ENCODE measurements around the gene EIF2B4. TPM values are rescaled to one million over a fixed set of nuclear protein-coding genes. Genes with fewer than 3 reads are reported as not detected.
A peak's percentile ranks its signal among the peaks of the same experiment; 100 is the strongest.

EIF2B4 gene
- total and polyA plus RNA-seq, 2 of the 13 experiments (the other 11 are each of a cell fraction or from before 2014, with no cell fraction given), result 91.5 to 96.4 TPM

DNA sequence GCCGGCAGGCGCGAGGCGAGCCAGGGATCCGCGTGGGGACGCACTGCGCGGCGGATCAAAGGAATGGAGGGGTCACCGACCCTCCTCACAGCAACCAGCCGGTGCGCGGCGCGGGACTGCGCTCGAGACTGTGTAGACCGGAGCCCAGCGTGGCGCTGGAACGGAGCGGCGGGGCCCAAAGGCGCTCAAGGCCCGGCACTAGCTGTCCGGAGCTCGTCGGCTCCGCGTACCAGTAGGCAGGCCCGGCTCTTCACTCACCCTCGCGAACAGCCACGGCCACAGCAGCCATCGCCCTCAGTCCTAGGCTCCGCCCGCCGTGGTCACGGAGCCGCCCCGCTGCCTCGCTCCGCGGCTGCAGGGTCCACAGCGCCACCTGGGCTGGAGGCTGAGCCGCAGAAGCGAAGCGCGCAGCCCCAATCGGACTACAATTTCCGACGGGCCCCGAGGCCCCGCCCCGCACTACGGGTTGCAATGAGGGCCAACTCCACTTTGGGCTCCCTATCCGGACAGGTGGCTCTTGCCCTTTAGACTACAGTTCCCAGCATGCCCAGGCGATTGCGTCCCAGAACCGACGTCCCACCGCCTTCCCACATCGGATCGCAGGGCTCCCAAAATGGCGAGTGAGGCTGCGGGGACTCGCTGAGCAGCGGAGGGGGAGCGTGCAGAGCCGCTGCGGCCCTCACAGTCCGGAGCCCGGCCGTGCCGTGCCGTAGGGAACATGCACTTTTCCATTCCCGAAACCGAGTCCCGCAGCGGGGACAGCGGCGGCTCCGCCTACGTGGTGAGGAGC is at the start of gene EIF2B4, which contains the start of gene SNX17 (continued):
- TF ChIP-seq, protein P1, sequence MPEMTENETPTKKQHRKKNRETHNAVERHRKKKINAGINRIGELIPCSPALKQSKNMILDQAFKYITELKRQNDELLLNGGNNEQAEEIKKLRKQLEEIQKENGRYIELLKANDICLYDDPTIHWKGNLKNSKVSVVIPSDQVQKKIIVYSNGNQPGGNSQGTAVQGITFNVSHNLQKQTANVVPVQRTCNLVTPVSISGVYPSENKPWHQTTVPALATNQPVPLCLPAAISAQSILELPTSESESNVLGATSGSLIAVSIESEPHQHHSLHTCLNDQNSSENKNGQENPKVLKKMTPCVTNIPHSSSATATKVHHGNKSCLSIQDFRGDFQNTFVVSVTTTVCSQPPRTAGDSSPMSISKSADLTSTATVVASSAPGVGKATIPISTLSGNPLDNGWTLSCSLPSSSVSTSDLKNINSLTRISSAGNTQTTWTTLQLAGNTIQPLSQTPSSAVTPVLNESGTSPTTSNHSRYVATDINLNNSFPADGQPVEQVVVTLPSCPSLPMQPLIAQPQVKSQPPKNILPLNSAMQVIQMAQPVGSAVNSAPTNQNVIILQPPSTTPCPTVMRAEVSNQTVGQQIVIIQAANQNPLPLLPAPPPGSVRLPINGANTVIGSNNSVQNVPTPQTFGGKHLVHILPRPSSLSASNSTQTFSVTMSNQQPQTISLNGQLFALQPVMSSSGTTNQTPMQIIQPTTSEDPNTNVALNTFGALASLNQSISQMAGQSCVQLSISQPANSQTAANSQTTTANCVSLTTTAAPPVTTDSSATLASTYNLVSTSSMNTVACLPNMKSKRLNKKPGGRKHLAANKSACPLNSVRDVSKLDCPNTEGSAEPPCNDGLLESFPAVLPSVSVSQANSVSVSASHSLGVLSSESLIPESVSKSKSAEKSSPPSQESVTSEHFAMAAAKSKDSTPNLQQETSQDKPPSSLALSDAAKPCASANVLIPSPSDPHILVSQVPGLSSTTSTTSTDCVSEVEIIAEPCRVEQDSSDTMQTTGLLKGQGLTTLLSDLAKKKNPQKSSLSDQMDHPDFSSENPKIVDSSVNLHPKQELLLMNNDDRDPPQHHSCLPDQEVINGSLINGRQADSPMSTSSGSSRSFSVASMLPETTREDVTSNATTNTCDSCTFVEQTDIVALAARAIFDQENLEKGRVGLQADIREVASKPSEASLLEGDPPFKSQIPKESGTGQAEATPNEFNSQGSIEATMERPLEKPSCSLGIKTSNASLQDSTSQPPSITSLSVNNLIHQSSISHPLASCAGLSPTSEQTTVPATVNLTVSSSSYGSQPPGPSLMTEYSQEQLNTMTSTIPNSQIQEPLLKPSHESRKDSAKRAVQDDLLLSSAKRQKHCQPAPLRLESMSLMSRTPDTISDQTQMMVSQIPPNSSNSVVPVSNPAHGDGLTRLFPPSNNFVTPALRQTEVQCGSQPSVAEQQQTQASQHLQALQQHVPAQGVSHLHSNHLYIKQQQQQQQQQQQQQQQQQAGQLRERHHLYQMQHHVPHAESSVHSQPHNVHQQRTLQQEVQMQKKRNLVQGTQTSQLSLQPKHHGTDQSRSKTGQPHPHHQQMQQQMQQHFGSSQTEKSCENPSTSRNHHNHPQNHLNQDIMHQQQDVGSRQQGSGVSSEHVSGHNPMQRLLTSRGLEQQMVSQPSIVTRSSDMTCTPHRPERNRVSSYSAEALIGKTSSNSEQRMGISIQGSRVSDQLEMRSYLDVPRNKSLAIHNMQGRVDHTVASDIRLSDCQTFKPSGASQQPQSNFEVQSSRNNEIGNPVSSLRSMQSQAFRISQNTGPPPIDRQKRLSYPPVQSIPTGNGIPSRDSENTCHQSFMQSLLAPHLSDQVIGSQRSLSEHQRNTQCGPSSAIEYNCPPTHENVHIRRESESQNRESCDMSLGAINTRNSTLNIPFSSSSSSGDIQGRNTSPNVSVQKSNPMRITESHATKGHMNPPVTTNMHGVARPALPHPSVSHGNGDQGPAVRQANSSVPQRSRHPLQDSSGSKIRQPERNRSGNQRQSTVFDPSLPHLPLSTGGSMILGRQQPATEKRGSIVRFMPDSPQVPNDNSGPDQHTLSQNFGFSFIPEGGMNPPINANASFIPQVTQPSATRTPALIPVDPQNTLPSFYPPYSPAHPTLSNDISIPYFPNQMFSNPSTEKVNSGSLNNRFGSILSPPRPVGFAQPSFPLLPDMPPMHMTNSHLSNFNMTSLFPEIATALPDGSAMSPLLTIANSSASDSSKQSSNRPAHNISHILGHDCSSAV (CRISPR knock-in tag; IDR thresholded peaks at IDR 0.05; ENCODE audit: borderline replicate concordance), result peak; percentile 75
- peak; percentile 97 for TF ChIP-seq ZNF331 (CRISPR knock-in tag; IDR thresholded peaks at IDR 0.05)
- TF ChIP-seq ZNF569 (CRISPR knock-in tag; IDR thresholded peaks at IDR 0.05; ENCODE audit: borderline replicate concordance), result 0 out of 2 replicates have a peak, but pooled peaks have one; percentile 75
- peak; percentile 98 for TF ChIP-seq ZFP62 (CRISPR knock-in tag; IDR thresholded peaks at IDR 0.05)
- TF ChIP-seq ZNF10 (CRISPR knock-in tag; IDR thresholded peaks at IDR 0.05; ENCODE audit: borderline replicate concordance, low read depth), result peak; percentile 93; the same call in 1 of the 2 replicates
- peak; percentile 92 for TF ChIP-seq SALL1 (CRISPR knock-in tag; IDR thresholded peaks at IDR 0.05)
- no peak for TF ChIP-seq JARID2 (CRISPR knock-in tag; IDR thresholded peaks at IDR 0.05; ENCODE audit: insufficient replicate concordance)
- TF ChIP-seq RELA (CRISPR knock-in tag; IDR thresholded peaks at IDR 0.05), result peak; percentile 79
- peak; percentile 38; the same call in 1 of the 2 replicates for TF ChIP-seq HNF4G (IDR thresholded peaks at IDR 0.05; ENCODE audit: borderline replicate concordance, low read depth, low read length)
- peak; percentile 69 for TF ChIP-seq HNF4G (CRISPR knock-in tag; IDR thresholded peaks at IDR 0.05; ENCODE audit: borderline replicate concordance, low read depth)
- TF ChIP-seq, protein P2, sequence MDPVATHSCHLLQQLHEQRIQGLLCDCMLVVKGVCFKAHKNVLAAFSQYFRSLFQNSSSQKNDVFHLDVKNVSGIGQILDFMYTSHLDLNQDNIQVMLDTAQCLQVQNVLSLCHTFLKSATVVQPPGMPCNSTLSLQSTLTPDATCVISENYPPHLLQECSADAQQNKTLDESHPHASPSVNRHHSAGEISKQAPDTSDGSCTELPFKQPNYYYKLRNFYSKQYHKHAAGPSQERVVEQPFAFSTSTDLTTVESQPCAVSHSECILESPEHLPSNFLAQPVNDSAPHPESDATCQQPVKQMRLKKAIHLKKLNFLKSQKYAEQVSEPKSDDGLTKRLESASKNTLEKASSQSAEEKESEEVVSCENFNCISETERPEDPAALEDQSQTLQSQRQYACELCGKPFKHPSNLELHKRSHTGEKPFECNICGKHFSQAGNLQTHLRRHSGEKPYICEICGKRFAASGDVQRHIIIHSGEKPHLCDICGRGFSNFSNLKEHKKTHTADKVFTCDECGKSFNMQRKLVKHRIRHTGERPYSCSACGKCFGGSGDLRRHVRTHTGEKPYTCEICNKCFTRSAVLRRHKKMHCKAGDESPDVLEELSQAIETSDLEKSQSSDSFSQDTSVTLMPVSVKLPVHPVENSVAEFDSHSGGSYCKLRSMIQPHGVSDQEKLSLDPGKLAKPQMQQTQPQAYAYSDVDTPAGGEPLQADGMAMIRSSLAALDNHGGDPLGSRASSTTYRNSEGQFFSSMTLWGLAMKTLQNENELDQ (CRISPR knock-in tag; IDR thresholded peaks at IDR 0.05; ENCODE audit: borderline replicate concordance), result 0 out of 2 replicates have a peak, but pooled peaks have one; percentile 29
- TF ChIP-seq TOPORS (CRISPR knock-in tag; IDR thresholded peaks at IDR 0.05), result peak; percentile 76
- TF ChIP-seq, protein P3, sequence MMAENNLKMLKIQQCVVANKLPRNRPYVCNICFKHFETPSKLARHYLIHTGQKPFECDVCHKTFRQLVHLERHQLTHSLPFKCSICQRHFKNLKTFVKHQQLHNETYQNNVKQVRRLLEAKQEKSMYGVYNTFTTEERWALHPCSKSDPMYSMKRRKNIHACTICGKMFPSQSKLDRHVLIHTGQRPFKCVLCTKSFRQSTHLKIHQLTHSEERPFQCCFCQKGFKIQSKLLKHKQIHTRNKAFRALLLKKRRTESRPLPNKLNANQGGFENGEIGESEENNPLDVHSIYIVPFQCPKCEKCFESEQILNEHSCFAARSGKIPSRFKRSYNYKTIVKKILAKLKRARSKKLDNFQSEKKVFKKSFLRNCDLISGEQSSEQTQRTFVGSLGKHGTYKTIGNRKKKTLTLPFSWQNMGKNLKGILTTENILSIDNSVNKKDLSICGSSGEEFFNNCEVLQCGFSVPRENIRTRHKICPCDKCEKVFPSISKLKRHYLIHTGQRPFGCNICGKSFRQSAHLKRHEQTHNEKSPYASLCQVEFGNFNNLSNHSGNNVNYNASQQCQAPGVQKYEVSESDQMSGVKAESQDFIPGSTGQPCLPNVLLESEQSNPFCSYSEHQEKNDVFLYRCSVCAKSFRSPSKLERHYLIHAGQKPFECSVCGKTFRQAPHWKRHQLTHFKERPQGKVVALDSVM (CRISPR knock-in tag; IDR thresholded peaks at IDR 0.05), result peak; percentile 92
- TF ChIP-seq HNRNPH1 (optimal IDR thresholded peaks at IDR 0.05; ENCODE audit: low read depth, low read length), result peak; percentile 68
